ENCODE measurements around the gene NIF3L1.
A peak's percentile ranks its signal among the peaks of the same experiment; 100 is the strongest.
"Not testable (repeated sequence)": the region's sequence is repeated elsewhere in the genome, so short reads cannot be mapped to it uniquely, and the experiment has no call there.

Gene NIF3L1

DNA sequence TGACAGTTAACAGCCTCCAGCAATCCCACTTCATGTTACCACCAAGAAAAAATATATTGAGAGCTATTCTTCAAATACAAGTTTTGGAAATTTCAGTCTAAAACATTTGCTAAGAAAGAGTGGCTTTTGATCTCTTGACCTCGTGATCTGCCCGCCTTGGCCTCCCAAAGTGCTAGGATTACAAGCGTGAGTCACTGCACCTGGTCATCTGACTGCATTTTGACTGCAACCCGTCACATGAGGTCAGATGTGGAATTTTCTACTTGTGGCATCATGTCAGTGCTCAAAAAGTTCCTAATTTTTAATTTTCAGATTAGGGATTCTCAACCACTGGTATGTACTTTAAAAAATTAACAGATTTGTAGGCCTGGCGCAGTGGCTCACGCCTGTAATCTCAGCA is 15.6 kb upstream of the NIF3L1 start:
- DNase-seq, result no peak

DNA sequence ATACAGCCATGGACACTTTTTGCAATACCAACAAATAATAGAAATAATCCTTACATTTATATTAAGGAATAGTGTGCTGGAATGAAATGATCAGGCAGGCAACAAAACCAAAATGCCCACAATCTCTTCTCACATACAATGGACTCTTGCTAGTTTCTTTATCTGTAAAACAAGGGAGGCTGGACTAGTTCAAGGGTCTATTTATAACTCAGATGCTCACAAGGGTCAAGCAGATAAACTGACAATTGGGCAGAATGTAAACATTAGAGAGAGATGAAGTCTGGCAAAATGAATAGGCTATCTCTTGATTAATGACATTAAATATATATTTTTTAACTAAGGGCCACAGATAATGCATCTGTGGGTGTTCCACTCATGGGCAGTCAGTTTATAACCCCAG is 11.7 kb upstream of the NIF3L1 start:
- no peak for DNase-seq

DNA sequence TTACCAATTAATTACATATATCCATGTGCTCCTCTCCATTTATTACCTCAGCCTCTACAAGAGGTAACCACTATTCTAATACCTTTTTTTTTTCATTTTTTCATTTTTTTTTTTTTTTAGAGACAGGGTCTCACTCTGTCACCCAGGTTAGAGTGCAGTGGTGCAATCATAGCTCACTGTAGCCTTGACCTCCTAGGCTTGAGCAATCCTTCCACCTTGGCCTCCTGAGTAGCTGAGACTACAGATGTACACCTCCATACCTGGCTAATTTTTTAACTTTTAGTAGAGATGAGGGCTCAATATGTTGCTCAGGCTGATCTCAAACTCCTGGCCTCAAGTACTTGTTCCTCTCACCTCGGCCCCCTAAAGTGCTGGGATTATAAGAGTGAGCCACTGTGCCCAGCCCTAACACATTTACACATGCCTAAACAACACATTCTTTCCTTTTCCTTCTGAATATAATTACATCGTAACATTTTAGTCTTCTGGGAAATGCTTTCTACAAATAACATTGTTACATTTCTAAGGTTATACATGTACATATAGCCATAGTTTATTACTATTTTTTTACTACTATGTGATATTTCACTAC is 10.8 kb upstream of the NIF3L1 start:
- no peak for DNase-seq

DNA sequence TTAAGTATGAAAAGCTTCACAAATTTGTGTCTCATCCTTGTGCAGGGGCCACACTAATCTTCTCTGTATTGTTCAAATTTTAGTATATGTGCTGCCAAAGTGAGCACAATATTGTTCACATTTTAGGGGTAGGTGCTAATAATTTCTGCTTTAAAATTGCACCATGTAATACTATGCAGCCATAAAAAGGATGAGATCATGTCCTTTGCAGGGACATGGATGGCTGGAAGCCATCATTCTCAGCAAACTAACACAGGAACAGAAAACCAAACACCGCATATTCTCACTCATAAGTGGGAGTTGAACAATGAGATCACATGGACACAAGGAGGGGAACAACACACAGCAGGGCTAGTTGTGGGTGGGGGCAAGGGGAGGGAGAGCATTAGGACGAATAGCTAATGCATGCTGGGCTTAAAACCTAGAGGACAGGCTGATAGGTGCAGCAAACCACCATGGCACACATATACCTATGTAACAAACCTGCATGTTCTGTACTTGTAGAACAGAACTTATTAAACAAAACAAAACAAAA is 7.4 kb upstream of the NIF3L1 start:
- DNase-seq, result not testable (repeated sequence)

DNA sequence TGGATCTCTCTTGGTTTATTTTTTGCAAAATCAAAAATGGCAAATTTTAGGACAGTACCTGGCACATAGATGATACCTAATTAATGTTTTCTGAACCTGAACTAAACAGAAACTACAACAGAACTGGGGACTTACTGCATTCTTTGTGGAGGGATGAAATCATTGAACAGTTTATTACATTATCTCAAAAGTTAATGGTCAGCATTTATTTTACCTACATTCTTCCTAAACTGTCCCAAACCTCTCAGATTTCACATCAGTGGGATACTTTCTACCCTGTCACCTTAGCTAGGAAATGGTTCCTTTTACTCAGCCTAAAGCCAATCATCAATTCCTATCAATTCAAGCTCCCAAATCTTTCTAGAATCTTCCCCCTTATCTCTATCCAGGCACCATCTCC is 10.3 kb downstream of the NIF3L1 start:
- no peak for DNase-seq

DNA sequence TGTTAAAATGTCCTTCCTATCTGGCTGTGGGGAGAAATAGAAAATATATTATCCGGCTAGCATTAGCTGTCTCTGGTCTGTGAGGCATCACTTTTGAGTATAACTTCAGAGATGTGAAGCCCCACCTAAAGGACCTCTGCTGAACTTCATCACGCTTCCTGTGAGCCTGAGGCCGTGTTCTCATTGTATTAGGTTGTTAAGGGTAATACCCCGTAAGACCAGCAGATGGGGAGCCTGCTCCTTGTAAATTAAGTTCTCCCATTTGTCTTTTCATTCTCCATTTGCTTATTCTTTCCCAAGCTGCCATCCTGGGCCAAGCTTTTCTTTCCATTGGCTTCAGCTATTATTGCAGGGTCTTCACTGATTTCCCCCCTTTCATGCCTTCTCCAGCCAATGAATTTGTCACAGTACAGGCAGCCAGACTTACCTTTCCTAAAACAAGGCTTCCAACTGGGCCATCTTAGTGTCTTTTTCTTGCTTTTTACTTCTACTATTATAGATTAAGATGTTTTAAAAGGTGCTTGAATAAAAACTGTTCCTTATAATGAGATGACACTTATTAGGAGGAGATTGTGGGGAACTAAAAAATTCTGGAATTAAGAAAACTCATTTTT is 12.4 kb downstream of the NIF3L1 start:
- DNase-seq, result peak; percentile 76

DNA sequence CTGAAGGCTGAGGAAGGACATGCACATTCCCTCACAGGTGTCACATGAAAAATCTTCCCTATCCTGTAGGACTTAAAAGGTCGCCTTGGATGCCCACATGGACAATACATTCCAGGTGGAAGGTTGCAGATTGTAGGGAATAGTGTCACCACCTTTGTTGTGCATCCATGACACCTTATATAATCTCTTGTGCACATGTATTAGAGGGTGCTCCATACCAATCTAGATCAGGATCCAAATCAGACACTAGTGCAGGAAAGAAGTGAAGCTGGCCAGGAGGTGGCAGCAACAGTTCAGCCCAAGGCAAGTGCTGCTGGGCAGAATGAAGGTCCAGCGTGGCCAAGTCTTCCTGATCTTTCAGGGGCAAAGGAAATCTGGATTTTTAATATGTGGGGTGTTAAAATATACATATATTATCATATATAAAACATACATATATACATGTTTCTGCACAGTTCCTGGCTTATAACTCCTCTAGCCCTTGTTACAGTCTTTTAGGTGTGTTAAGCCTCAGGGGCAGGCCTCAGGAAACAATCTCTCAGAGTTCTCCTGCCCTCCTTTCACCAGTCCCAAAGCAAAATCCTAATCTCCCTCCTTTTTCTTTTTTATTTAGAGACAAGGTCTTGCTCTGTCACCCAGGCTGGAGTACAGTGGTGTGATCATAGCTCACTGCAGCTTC is 16.6 kb downstream of the NIF3L1 start:
- DNase-seq, result peak; percentile 53

DNA sequence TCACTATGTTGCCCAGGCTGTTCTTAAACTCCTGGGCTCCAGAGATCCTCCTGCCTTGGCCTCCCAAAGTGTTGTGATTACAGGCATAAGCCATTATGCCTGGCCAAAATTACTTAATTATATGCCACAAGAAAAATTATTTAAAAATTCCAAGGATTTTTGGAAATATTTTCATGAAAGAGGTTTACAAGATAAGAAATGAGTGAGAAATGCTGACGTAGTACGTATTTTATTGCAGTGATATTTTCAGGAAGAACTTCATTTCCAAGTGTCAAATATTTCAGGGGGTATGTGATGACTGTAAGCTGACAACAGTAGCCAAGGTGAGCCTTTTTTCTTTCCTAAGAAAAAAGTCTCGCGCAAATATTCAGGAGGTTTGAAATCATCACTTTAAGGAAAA is 20.8 kb downstream of the NIF3L1 start:
- no peak for DNase-seq

DNA sequence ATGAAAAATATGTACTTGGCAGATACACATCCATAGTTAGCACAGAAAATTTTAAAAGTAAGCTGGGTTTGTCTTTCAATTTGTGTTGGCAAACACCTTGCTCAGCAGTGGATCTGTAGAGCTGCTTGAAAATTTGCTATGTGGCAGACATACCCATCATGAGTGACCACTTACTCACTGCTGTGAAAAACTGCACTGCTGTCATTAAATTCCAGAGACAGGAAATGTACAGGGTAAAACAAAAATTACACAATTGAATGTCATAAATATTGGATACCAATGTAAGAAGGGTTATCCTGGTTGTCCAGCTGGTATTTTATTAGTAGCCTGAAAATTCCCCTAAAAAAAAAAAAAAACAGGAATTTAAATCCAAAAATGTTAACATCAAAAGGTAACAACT is 24.5 kb downstream of the NIF3L1 start:
- no peak for DNase-seq

DNA sequence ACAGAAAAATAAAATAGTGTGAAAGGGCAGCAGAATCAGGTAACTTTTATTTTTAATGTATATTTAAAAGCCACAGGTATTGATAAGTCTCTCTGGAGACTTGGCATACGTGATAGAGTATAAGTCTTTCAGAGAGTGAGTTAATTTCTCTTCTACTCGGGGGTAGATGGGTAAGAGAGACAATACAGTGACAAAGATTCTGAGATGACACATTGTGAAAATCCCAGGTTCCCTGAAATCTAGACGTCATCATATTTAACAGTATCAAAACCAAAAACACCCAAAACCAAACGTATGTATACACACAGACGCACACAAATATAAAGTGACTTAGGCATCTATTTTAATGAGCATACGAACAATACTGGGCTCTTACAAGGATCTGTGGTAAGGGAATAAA is 33.3 kb downstream of the NIF3L1 start:
- DNase-seq, result no peak

DNA sequence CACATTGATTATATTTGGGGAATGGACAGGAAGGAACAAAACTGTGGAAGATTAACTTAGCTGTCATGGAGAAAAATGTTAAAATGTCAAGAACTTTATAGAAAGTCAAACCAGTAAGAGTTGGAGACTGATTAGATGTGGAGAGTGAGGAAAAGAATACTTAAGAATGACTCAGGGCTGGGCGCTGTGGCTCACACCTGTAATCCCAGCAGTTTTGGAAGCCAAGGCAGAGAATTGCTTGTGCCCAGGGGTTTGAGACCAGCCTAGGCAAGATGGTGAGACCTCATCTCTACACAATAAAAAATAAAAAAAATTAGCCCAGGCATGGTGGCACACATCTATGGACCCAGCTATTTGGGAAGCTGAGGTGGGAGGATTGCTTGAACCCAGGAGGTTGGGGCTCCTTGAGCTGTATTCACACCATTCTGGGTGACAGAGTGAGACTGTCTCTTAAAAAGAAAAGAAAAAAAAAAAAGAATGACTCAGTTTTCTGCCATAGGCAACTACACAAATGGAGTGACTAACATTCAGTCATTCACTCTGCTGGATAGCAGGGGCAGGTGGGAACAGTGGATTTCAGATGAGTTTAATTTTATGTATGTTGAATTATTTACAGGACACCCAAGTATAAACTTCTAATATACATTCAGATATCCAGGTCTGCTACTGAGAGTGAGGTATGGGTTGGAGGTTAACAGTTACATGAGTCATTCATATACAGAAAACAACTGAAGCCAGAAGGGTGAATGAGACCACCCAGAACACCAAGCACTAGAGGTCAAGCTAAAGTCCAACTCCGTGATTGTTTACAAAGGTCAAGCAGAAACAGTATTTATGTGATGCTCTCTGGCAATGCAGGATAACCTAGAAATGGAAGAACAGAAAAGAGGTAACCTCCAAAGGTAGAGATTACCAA is 40.4 kb downstream of the NIF3L1 start:
- DNase-seq, result no peak

DNA sequence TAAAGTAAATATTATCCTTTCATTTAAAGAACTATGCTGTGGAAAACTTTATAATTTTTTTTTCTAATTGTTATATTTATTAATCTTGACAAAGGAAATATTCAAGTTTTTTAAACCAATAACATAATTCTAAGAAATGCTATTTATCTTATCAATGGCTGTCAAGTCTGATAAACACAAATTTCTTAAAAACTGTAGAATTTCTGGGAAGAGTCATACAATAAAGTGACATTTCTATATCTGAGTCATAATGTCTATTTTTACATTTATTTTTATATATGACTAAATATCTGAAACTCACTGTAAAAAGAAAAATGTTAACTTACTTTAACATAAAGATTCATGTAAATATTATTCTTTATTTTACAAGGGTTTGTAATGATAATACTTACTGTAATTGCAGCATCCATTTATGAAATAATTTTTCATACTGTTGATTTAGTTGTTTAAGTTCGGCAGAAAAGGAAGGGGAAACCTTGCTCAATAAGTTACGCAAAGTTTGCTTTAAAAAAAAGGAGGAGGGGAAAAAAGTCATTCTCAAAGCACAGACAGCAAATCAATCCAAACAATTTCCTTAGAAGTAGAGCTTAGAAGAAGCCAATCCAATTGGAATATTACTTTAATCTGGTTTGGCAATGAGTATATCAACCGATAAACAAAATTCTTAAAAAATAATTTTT is 41.9 kb downstream of the NIF3L1 start:
- no peak for DNase-seq

DNA sequence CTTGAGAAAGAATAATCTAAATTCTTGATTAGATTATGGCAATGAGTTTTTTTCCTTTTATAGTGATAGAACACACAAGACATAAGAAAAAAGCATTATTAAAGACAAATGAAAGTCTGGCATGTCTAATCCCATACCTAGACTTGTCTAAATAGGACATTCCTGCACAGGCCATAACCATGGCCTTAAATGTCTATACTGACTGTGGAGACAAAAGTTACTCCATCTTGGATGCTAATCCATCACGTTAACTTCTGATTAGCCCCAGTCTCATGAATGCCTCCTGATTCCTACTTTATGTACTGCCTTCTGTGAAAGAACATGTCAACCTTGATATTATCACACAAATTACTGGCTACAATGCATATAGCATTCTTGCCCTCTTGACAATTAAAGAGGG is 50.7 kb downstream of the NIF3L1 start:
- DNase-seq, result no peak

DNA sequence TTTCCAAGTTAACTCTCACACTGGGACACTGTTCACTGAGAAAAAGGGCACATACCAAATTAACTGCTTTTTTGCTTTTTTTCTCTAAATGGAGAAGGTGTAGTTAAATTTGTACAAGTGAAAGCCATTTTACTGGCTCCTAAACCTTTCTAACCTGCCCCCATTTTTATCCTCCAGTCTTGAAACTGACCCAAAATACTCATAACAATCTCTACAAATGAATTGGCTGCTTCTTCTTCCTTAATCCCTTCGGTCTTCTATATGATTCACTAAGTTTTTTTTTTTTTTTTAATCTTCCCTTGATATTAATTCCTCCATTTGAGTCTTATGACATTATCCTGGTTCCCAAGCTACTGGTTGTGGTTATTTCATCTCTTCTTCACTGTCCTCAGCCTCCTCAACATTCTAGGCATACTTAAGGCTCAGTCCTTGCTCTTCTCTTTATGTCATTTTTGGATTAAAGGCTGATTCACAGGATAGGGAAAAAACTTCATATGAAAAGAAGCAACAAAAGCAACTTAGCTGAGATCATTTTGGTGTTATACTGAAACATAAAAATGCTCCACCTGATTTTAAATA is 54.4 kb downstream of the NIF3L1 start:
- DNase-seq, result no peak

DNA sequence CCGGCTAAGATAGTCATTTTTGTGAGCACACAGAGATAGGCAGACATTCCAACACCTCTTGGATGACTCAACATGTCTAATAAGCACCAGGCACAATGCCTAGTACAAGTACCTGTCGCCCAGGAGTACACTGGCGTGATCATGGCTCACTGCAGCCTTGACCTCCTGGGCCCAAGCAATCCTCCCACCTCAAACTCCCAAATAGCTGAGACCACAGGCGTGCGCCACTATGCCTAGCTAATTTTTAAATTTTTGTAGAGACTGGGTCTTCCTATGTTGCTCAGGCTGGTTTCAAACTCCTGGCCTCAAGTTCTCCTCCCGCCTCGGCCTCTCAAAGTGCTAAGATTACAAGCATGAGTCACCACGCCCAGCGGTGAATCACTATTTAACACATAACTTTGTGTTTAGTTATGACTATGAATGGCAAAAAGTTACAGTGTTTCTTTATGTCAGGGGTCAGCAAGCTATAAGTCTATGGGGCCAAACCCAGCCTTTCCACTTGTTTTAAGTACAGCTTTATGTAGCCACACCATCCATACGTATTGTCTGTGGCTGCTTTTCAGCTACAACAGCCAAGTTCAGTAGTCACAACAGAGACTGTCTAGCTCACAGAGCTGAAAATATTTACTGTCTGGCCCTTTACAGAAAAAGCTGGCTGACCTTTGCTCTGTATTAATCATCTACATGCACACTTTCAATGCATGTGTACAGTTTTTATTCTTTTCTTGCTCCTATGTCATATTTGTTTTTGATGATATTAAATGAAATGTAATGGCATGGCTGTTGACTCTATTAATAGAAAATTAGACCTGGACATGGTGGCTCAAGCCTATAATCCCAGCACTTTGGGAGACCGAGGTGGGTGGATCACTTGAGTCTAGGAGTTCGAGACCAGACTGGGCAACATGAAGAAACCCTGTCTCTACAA is 55.6 kb downstream of the NIF3L1 start:
- no peak for DNase-seq

DNA sequence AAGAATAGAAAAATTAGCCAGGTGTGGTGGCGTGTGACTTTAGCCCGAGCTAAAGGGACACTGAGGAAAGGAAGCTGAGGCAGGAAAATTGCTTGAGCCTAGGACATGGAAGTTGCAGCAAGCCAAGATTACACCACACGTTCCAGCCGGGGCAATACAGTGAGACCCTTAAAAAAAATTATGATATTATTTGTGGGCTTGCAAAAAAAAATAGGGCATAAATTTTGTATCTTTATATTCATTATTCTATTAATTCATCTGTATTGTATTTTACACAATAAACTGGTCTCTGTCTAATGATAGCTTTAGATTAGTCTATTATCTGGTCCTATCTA is 56.2 kb downstream of the NIF3L1 start:
- DNase-seq, result no peak

DNA sequence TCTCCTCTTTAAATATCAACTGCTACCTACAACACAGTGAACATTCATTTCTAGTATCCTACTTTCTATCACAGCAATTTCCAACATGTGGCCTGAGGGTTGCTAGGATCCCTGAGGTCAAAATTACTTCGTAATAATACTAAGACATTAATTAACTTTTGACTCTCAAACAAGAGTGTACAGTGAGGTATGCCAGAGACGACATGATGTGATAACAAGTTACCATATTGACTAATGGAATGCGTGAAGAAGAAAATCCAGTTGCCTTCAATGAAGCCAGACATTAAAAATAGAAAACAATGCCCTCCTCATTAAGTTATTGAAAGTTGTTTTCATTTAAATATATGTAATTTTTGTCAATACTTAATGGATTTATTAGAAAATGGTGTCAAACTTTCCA is 61.2 kb downstream of the NIF3L1 start:
- DNase-seq, result no peak

All from NCI-H1105 (cell line).